Loucy (cell line): ENCODE measurements around the gene WDR4.

Source experiments
- H2AFZ ChIP-seq: fragments of 200-600 bp; sonication (generic); 2 replicates; pipeline ENCODE4 v1.6.0; 2016; ENCODE audit warnings: antibody characterized with exemption, mild to moderate bottlenecking, low read length, moderate library complexity
- H3F3A ChIP-seq: fragments of 200-600 bp; 2 replicates; pipeline ENCODE4 v1.6.0; 2016; ENCODE audit warnings: antibody characterized with exemption, low read depth, mild to moderate bottlenecking
- H3K27me3 ChIP-seq: fragments of 200-600 bp; sonication (generic); 2 replicates; pipeline ENCODE4 v1.6.1; 2014; ENCODE audit warnings: low read length, mild to moderate bottlenecking; ENCODE audit not compliant: insufficient read depth, poor library complexity, severe bottlenecking
- H3K36me3 ChIP-seq: fragments of 200-600 bp; sonication (generic); 2 replicates; pipeline ENCODE4 v1.6.1; 2016; ENCODE audit warnings: low read length; ENCODE audit not compliant: insufficient read depth
- H3K4me1 ChIP-seq: fragments of 200-600 bp; sonication (generic); 2 replicates; pipeline ENCODE4 v1.5.1; 2014; ENCODE audit warnings: low read length, mild to moderate bottlenecking; ENCODE audit not compliant: insufficient read depth, poor library complexity, severe bottlenecking
- H3K4me2 ChIP-seq: fragments of 200-600 bp; sonication (generic); 2 replicates; pipeline ENCODE4 v1.6.0; 2014; ENCODE audit warnings: antibody characterized with exemption, low read length, low read depth, mild to moderate bottlenecking; ENCODE audit not compliant: poor library complexity, severe bottlenecking
- H3K4me3 ChIP-seq: fragments of 200-600 bp; sonication (generic); 2 replicates; pipeline ENCODE4 v1.5.1; 2014; ENCODE audit warnings: low read length, mild to moderate bottlenecking, mixed read lengths; ENCODE audit not compliant: poor library complexity, severe bottlenecking
- H3K79me2 ChIP-seq: fragments of 200-600 bp; sonication (generic); 2 replicates; pipeline ENCODE4 v1.6.1; 2014; ENCODE audit warnings: low read length; ENCODE audit not compliant: insufficient read depth
- H3K9ac ChIP-seq: fragments of 200-600 bp; sonication (generic); 2 replicates; pipeline ENCODE4 v1.6.0; 2014; ENCODE audit warnings: mild to moderate bottlenecking, low read depth, low read length, moderate library complexity; ENCODE audit not compliant: poor library complexity, severe bottlenecking
- H3K9me2 ChIP-seq: fragments of 200-600 bp; sonication (generic); replicated peaks from 2 replicates; pipeline ENCODE4 v1.6.1; 2016; ENCODE audit warnings: low read depth, low read length, mixed read lengths
- H3K9me3 ChIP-seq: fragments of 200-600 bp; sonication (generic); 2 replicates; pipeline ENCODE4 v1.6.1; 2014; ENCODE audit warnings: mild to moderate bottlenecking, antibody characterized with exemption, low read length, low read depth; ENCODE audit not compliant: insufficient read depth
- H4K20me1 ChIP-seq: fragments of 200-600 bp; sonication (generic); 2 replicates; pipeline ENCODE4 v1.6.0; 2014; ENCODE audit warnings: antibody characterized with exemption, low read length, mild to moderate bottlenecking; ENCODE audit not compliant: insufficient read depth, poor library complexity, severe bottlenecking
- CTCF ChIP-seq: fragments of 200-600 bp; sonication (generic); conservative IDR thresholded peaks from 2 replicates; pipeline ENCODE4 v1.5.1; 2014; ENCODE audit warnings: mild to moderate bottlenecking, antibody characterized with exemption, low read length
- EZH2phosphoT487 ChIP-seq: fragments of 200-600 bp; IDR thresholded peaks from 2 replicates; pipeline ENCODE4 v1.6.1; 2018; ENCODE audit warnings: antibody characterized with exemption, mild to moderate bottlenecking, moderate library complexity, borderline replicate concordance

Gene WDR4

DNA sequence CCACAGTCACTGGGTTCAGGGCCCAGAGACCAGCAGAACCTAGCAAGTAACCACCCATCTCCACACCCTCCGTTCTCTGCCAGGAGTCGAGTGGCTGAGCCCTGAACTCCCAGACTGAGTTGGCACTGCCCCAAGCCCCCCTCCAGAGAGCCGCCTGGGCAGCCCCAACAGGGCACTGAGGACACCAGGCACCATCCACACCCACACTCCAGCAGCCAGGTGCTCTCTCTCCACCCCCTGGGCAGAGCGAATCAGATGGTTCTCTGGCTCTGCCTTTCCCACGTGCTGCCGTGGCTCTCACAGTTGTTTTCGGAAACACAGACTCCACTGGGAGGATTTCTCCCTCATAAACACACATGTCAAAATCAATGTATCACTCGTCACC is 13.6 kb downstream of the WDR4 start:
- Histone ChIP-seq H3K9me3 (no peaks in the 10 kb centered on the region), H2AFZ (no peak overlapping the region), H3K4me2 (no peak overlapping the region), H3K9me2 (no peaks in the 10 kb centered on the region), H3K36me3 (peaks cover 61% of the 10 kb centered on the region), H3K9ac (no peak overlapping the region), H3K4me3 (no peak overlapping the region), H3K4me1 (no peaks in the 10 kb centered on the region), H3K27me3 (no peaks in the 10 kb centered on the region), H3K79me2 (peaks cover 73% of the 10 kb centered on the region), H3F3A (no peaks in the 10 kb centered on the region), H4K20me1 (no peaks in the 10 kb centered on the region)
- no peak for TF ChIP-seq CTCF
- no peak for TF ChIP-seq EZH2phosphoT487

- no peak for TF ChIP-seq EZH2phosphoT487
- no peak for TF ChIP-seq CTCF
- Histone ChIP-seq H3K79me2 (peaks cover 73% of the 10 kb centered on the region), H3K9me2 (no peaks in the 10 kb centered on the region), H3K9me3 (no peaks in the 10 kb centered on the region), H3K4me3 (no peak overlapping the region), H2AFZ (no peak overlapping the region), H3F3A (no peaks in the 10 kb centered on the region), H3K9ac (no peak overlapping the region), H3K4me1 (no peaks in the 10 kb centered on the region), H4K20me1 (no peaks in the 10 kb centered on the region), H3K4me2 (no peak overlapping the region), H3K36me3 (peaks cover 63% of the 10 kb centered on the region), H3K27me3 (no peaks in the 10 kb centered on the region)
These were observed 14.2 kb downstream of the WDR4 start for GRCh38 chr21:42864815-42865775.

DNA sequence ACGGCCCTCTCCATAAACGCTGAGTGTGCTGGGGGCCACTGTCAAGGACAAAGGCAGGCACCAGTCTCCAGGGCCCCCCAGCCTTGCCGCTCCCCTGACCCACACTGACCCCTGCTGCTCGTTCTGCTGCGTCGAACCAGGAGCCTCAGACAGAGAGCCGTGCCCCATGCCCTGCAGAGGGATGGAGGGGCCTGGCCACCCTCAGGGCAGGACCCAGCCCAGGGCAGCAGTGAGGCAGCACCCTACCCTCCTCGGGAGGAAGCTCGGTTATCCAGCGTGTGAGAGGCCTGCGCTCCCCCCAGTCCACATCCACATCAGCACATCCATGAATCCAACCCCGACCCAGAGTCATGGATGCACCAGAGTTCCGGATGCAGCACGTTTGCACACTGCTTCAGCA is 15.1 kb downstream of the WDR4 start:
- H3K9me2 ChIP-seq, result no peaks in the 10 kb centered on the region
- no peak overlapping the region for H3K9ac ChIP-seq
- TF ChIP-seq CTCF (0 out of 2 replicates have a peak, but pooled peaks have one; percentile 11), EZH2phosphoT487 (no peak)
- peaks cover 69% of the 10 kb centered on the region for H3K79me2 ChIP-seq
- no peaks in the 10 kb centered on the region for H4K20me1 ChIP-seq
- no peak overlapping the region for H3K4me3 ChIP-seq
- H3K4me2 ChIP-seq, result no peak overlapping the region
- no peaks in the 10 kb centered on the region for H3K27me3 ChIP-seq
- H3F3A ChIP-seq, result no peaks in the 10 kb centered on the region
- no peaks in the 10 kb centered on the region for H3K4me1 ChIP-seq
- no peaks in the 10 kb centered on the region for H3K9me3 ChIP-seq
- H3K36me3 ChIP-seq, result peaks cover 66% of the 10 kb centered on the region
- H2AFZ ChIP-seq, result no peak overlapping the region
